Lung (tissue), 12 donors: ENCODE measurements around the gene JHY. TPM values are rescaled to one million over a fixed set of nuclear protein-coding genes. Genes with fewer than 3 reads are reported as not detected.
A peak's percentile ranks its signal among the peaks of the same experiment; 100 is the strongest.

Experiments
- ATAC-seq: fragments of 200-7000 bp; cut with Tn5 transposase; one replicate; pipeline ENCODE4 v1.9.1; 2020; ENCODE audit warnings: moderate number of reproducible peaks; ENCODE audit not compliant: insufficient read depth, low FRiP score
- DNase-seq, 3 donors: peaks; one replicate each; pipeline ENCODE4 v3.0.0-alpha.2; 2013 to 2017
- H3K27ac ChIP-seq, 2 donors: one replicate each; pipeline ENCODE4 v1.5.1; 2013; ENCODE audit warnings: mild to moderate bottlenecking in 2 of 2, moderate library complexity in 2 of 2, control low read depth in 1 of 2, inconsistent platforms in 1 of 2, low read depth in 1 of 2, low read length in 1 of 2
- H3K27me3 ChIP-seq, 3 donors: one replicate each; pipeline ENCODE4 v1.5.1; 2013; ENCODE audit warnings: low read length in 2 of 3; ENCODE audit not compliant: control insufficient read depth in 3 of 3, insufficient read depth in 3 of 3
- H3K36me3 ChIP-seq, 4 donors: one replicate each; pipeline ENCODE4 v1.5.1; 2013; ENCODE audit warnings: low read length in 4 of 4, mild to moderate bottlenecking in 1 of 4, moderate library complexity in 1 of 4; ENCODE audit not compliant: control insufficient read depth in 4 of 4, insufficient read depth in 4 of 4
- H3K4me1 ChIP-seq, 5 donors: one replicate each; pipeline ENCODE4 v1.5.1; 2013; ENCODE audit warnings: low read length in 5 of 5, mild to moderate bottlenecking in 2 of 5, moderate library complexity in 1 of 5; ENCODE audit not compliant: control insufficient read depth in 5 of 5, insufficient read depth in 5 of 5
- H3K4me3 ChIP-seq: one replicate; pipeline ENCODE4 v1.5.1; 2013; ENCODE audit warnings: mild to moderate bottlenecking, control low read depth, moderate library complexity
- H3K9ac ChIP-seq, 2 donors: one replicate each; pipeline ENCODE4 v1.5.1; 2013; ENCODE audit warnings: low read length in 2 of 2, control low read depth in 1 of 2; ENCODE audit not compliant: insufficient read depth in 1 of 2
- H3K9me3 ChIP-seq, 4 donors: one replicate each; pipeline ENCODE4 v1.5.1; 2013; ENCODE audit warnings: low read length in 3 of 4, mild to moderate bottlenecking in 1 of 4, moderate library complexity in 1 of 4; ENCODE audit not compliant: control insufficient read depth in 4 of 4, insufficient read depth in 3 of 4
- WGBS, 2 donors: extraction: QIAGEN DNeasy Blood & Tissue Kit; methylation state at CpG; one replicate each; pipeline ENCODE4 v1.1.7; 2013; 5-methylcytosine and 5-hydroxymethylcytosine counted together
- polyA plus RNA-seq, 2 donors: library from polyadenylated mRNA; stranded (reverse); fragments of 200-250 nt; gene quantifications; one replicate each; pipeline ENCODE4 v1.2.1, GENCODE V29; 2013
- total RNA-seq, 2 donors: library from RNA; depleted of rRNA in 1 of 2; stranded (reverse); fragments of >200 nt in 1 of 2; gene quantifications; one replicate each; pipeline ENCODE4 v1.2.1, GENCODE V29; 2014 to 2021
- TF ChIP-seq, protein P1 (sequence below): IDR thresholded peaks from 2 replicates; pipeline ENCODE4 v1.5.1; 2012; ENCODE audit warnings: mild to moderate bottlenecking; ENCODE audit errors: control extremely low read depth, extremely low read depth
- donor health status: control.
- donor health status: control.
- donor health status: Bipolar disorder and iron deficiency.
- donor health status: healthy.
- donor health status: DM: yes; HTN: yes; CAD: no.

Gene JHY
- total and polyA plus RNA-seq, 4 donors, result 2.4 to 11.0 (median 7.3) TPM

DNA sequence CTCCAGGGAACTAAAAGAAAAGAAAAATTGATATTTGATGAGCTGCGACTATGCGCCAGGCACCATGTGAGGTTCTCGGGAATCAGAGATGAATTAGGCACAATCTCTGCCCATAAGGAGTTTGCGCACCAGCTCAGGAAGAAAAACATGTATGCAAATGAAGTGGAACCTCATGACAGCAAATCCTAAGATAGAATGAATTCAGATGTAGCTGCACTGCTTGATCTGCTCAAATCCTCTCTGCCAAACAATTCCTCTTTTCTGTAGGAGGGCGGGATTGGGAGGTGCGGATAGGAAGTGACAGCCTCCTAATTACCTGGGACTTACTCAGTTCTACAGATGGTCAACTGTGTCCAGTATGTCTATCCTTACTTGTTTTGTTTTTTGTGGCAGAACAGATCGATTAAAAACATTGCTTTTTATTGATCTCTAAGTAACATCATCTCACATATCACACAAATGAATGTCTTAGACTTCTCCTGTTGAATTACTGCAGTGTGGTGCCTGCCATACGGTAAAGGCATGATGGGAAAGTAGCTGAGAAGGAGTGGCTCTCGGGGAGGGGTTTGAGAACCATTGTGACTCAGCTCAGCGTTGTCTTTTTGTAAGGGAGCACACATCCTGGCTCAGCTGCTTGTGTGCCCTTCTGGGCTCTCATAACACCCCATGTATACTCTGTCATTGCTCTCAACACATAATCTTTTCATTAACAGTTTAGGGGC lies 30.3 kb upstream of the JHY start:
- no peak for ATAC-seq
- peaks cover 0 to 4% (median 0%) of the 10 kb centered on the region in 5 donors for H3K4me1 ChIP-seq
- no peak overlapping the region for H3K27ac ChIP-seq
- no peak overlapping the region for H3K4me3 ChIP-seq
- H3K36me3 ChIP-seq, result no peaks in the 10 kb centered on the region
- TF ChIP-seq, protein P1, sequence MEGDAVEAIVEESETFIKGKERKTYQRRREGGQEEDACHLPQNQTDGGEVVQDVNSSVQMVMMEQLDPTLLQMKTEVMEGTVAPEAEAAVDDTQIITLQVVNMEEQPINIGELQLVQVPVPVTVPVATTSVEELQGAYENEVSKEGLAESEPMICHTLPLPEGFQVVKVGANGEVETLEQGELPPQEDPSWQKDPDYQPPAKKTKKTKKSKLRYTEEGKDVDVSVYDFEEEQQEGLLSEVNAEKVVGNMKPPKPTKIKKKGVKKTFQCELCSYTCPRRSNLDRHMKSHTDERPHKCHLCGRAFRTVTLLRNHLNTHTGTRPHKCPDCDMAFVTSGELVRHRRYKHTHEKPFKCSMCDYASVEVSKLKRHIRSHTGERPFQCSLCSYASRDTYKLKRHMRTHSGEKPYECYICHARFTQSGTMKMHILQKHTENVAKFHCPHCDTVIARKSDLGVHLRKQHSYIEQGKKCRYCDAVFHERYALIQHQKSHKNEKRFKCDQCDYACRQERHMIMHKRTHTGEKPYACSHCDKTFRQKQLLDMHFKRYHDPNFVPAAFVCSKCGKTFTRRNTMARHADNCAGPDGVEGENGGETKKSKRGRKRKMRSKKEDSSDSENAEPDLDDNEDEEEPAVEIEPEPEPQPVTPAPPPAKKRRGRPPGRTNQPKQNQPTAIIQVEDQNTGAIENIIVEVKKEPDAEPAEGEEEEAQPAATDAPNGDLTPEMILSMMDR, result no peak
- no peaks in the 10 kb centered on the region for H3K9me3 ChIP-seq
- peak in 1 of 3 donors; percentile 6 for DNase-seq
- no peaks in the 10 kb centered on the region for H3K27me3 ChIP-seq
- WGBS, 2 donors, result 85 to 88% methylated on average over 10 of the region's 10 CpGs
- H3K9ac ChIP-seq, result no peak overlapping the region

DNA sequence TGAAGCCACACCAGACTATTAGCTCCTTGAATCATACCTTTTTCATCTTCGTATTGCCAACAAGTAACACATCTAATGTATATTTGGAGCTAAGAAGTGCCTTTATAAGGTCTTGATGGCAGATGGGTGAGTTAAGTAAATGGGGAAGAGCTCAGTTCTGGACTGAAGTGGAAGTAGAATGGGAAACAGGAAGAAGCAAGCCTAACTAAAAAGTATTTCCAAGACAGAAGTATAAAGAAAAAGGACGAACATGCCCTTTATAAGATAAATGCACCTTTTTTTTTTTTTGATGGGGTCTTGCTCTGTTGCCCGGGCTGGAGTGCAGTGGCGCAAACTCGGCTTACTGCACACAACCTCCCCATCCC lies 29.8 kb upstream of the JHY start:
- TF ChIP-seq, protein P1, result no peak
- Histone ChIP-seq H3K4me1 (peaks cover 0 to 4% (median 0%) of the 10 kb centered on the region in 5 donors), H3K27ac (no peak overlapping the region), H3K9me3 (no peaks in the 10 kb centered on the region), H3K36me3 (no peaks in the 10 kb centered on the region), H3K4me3 (no peak overlapping the region), H3K27me3 (no peaks in the 10 kb centered on the region), H3K9ac (no peak overlapping the region)
- ATAC-seq (no peak), DNase-seq (no peak)
- WGBS, 2 donors, result 94 to 96% methylated on average over 5 of the region's 5 CpGs

DNA sequence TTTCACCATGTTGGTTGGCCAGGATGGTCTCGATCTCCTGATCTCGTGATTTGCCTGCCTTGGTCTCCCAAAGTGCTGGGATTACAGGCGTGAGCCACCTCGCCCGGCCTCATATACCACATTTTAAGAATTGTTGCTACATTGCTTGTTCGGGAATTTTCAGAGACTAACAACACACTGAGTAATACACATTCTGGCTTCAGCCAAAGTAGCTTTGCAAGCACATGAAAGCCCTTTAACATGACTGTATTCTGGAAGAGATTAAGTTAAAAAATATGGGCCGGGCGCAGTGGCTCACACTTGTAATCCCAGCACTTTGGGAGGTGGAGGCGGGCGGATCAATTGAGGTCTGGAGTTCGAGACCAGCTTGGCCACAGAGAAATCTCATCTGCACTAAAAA lies 29.3 kb upstream of the JHY start:
- TF ChIP-seq, protein P1, result no peak
- H3K36me3 ChIP-seq, result no peaks in the 10 kb centered on the region
- H3K9me3 ChIP-seq, result no peaks in the 10 kb centered on the region
- H3K27ac ChIP-seq, result no peak overlapping the region
- 96 to 98% methylated on average over 11 of the region's 11 CpGs for WGBS, 2 donors
- no peak overlapping the region for H3K9ac ChIP-seq
- no peaks in the 10 kb centered on the region for H3K27me3 ChIP-seq
- no peak overlapping the region for H3K4me3 ChIP-seq
- H3K4me1 ChIP-seq, result peaks cover 0 to 4% (median 0%) of the 10 kb centered on the region in 5 donors
- ATAC-seq (no peak), DNase-seq (no peak)
